HCT116 (cell line): Measurements from ENCODE around the gene SBK2. TPM values are rescaled to one million over a fixed set of nuclear protein-coding genes. Genes with fewer than 3 reads are reported as not detected.

Source experiments
- ATAC-seq: fragments of 200-7000 bp; cut with Tn5 transposase; 2 replicates; pipeline ENCODE4 v1.9.1; 2020; ENCODE audit warnings: mild to moderate bottlenecking, moderate library complexity
- BruUV-seq: library from RNA; stranded (reverse); fragments of 400-500 nt; replicated peaks from 2 replicates; lab custom pipeline; 2021; lab: Mats Ljungman, UMichigan
- CTCF ChIA-PET: fragments of 300-600 bp; sonication (Branson Sonifier 250); formaldehyde crosslinking; loops from one replicate; lab custom pipeline; 2021; ENCODE audit warnings: antibody characterized with exemption; lab: Charles Lee
- POLR2A ChIA-PET: fragments of 300-600, 350-600 bp; sonication (Branson Sonifier 250); formaldehyde crosslinking; loops from one replicate; lab custom pipeline; 2021; ENCODE audit warnings: antibody characterized with exemption; lab: Charles Lee
- RAD21 ChIA-PET, 2 experiments: fragments of 300-600 bp; sonication (Branson Sonifier 250); formaldehyde crosslinking; loops; one replicate each; lab custom pipeline; 2023; ENCODE audit warnings: low total read pairs in 2 of 2; ENCODE audit not compliant: uncharacterized antibody in 2 of 2, unreplicated experiment in 2 of 2, low non-redundant PET in 1 of 2; lab: Charles Lee
- DNase-seq: peaks from one replicate; pipeline ENCODE4 v3.0.0-alpha.2; 2010; ENCODE audit warnings: low read depth, low spot score
- H2AFZ ChIP-seq: fragments of 200-600 bp; shearing (Covaris generic), sonication (generic); 2 replicates; pipeline ENCODE4 v1.6.1; 2017; ENCODE audit warnings: low read depth, mixed run types, mixed read lengths, antibody characterized with exemption, low read length; ENCODE audit not compliant: poor library complexity, severe bottlenecking
- H3K27ac ChIP-seq: 2 replicates; pipeline ENCODE4 v1.5.1; 2012; ENCODE audit warnings: low read depth, low read length
- H3K27me3 ChIP-seq: fragments of 200-600 bp; sonication (generic); 2 replicates; pipeline ENCODE4 v1.6.1; 2016; ENCODE audit warnings: mixed run types, low read length, mixed read lengths; ENCODE audit not compliant: insufficient read depth
- H3K36me3 ChIP-seq, 2 experiments: fragments of 200-500 bp in 1 of 2; fragments of 200-600 bp in 1 of 2; sonication (Bioruptor generic) in 1 of 2; sonication (generic) in 1 of 2; 2 replicates each; pipeline versions ENCODE4 v1.5.1 to v1.6.1; 2014 to 2016; ENCODE audit warnings: low read length in 2 of 2, inconsistent platforms in 1 of 2, mixed read lengths in 1 of 2, mixed run types in 1 of 2; ENCODE audit not compliant: insufficient read depth in 2 of 2, control insufficient read depth in 1 of 2
- H3K4me1 ChIP-seq, 2 experiments: fragments of 200-600 bp in 1 of 2; sonication (generic) in 1 of 2; 2 replicates each; pipeline versions ENCODE4 v1.5.1 to v1.6.1; 2012 to 2017; ENCODE audit warnings: low read length in 2 of 2, inconsistent platforms in 1 of 2, mild to moderate bottlenecking in 1 of 2, mixed read lengths in 1 of 2, mixed run types in 1 of 2, moderate library complexity in 1 of 2; ENCODE audit not compliant: insufficient read depth in 2 of 2, control insufficient read depth in 1 of 2
- H3K4me2 ChIP-seq: fragments of 200-600 bp; sonication (generic); 2 replicates; pipeline ENCODE4 v1.6.1; 2017; ENCODE audit warnings: mixed run types, low read length, mixed read lengths
- H3K4me3 ChIP-seq, 2 experiments: fragments of 200-600 bp in 1 of 2; sonication (generic) in 1 of 2; replicated peaks in 1 of 2; 2 replicates each; pipeline ENCODE4 v1.5.1; 2011 to 2016; ENCODE audit warnings: low read length in 2 of 2, control low read depth in 1 of 2, low read depth in 1 of 2, mild to moderate bottlenecking in 1 of 2, mixed read lengths in 1 of 2, mixed run types in 1 of 2
- H3K79me2 ChIP-seq: fragments of 200-600 bp; sonication (generic); 2 replicates; pipeline ENCODE4 v1.6.1; 2017; ENCODE audit warnings: mild to moderate bottlenecking, mixed run types, low read length, moderate library complexity, mixed read lengths; ENCODE audit not compliant: insufficient read depth
- H3K9ac ChIP-seq: fragments of 200-600 bp; sonication (generic); 2 replicates; pipeline ENCODE4 v1.6.1; 2016; ENCODE audit warnings: low read length, mixed read lengths
- H3K9me2 ChIP-seq: fragments of 200-600 bp; sonication (generic), shearing (Covaris generic); 2 replicates; pipeline ENCODE4 v1.6.1; 2017; ENCODE audit warnings: mixed run types, mild to moderate bottlenecking, moderate library complexity; ENCODE audit not compliant: insufficient read depth
- H3K9me3 ChIP-seq, 2 experiments: fragments of 200-500 bp in 1 of 2; fragments of 200-600 bp in 1 of 2; sonication (Bioruptor generic) in 1 of 2; sonication (generic) in 1 of 2; 2 replicates each; pipeline ENCODE4 v1.6.1; 2014 to 2017; ENCODE audit warnings: low read length in 2 of 2, mixed read lengths in 2 of 2, inconsistent platforms in 1 of 2, low read depth in 1 of 2, mild to moderate bottlenecking in 1 of 2, mixed run types in 1 of 2, moderate library complexity in 1 of 2; ENCODE audit not compliant: control insufficient read depth in 1 of 2, insufficient read depth in 1 of 2
- H4K20me1 ChIP-seq: fragments of 200-600 bp; sonication (generic), shearing (Covaris generic); 2 replicates; pipeline ENCODE4 v1.6.1; 2017; ENCODE audit warnings: mixed run types, mild to moderate bottlenecking, moderate library complexity; ENCODE audit not compliant: insufficient read depth
- CEBPB ChIP-seq: IDR thresholded peaks from 2 replicates; pipeline ENCODE4 v1.6.1; 2012; ENCODE audit warnings: low read depth
- ELF1 ChIP-seq: IDR thresholded peaks from 2 replicates; pipeline ENCODE4 v1.6.1; 2012; ENCODE audit warnings: low read depth, borderline replicate concordance
- POLR2A ChIP-seq: IDR thresholded peaks from 2 replicates; pipeline ENCODE4 v1.7.0; 2011; ENCODE audit warnings: borderline replicate concordance; ENCODE audit not compliant: insufficient read depth, insufficient read length; ENCODE audit errors: extremely low read depth
- POLR2AphosphoS5 ChIP-seq: IDR thresholded peaks from 2 replicates; pipeline ENCODE4 v1.6.1; 2011; ENCODE audit warnings: mild to moderate bottlenecking, low read depth, low read length, moderate library complexity
- RAD21 ChIP-seq: IDR thresholded peaks from 2 replicates; pipeline ENCODE4 v1.6.1; 2012; ENCODE audit warnings: low read depth, mild to moderate bottlenecking
- SIN3A ChIP-seq: IDR thresholded peaks from 2 replicates; pipeline ENCODE4 v1.6.1; 2012; ENCODE audit warnings: low read depth
- SP1 ChIP-seq: IDR thresholded peaks from 2 replicates; pipeline ENCODE4 v1.6.1; 2012; ENCODE audit warnings: low read depth
- SRF ChIP-seq: IDR thresholded peaks from 2 replicates; pipeline ENCODE4 v1.6.1; 2012; ENCODE audit warnings: low read depth
- TCF7L2 ChIP-seq: IDR thresholded peaks from 2 replicates; pipeline ENCODE4 v1.7.0; 2011; ENCODE audit warnings: borderline replicate concordance, inconsistent platforms; ENCODE audit not compliant: insufficient read depth, insufficient read length; ENCODE audit errors: extremely low read depth
- YY1 ChIP-seq: IDR thresholded peaks from 2 replicates; pipeline ENCODE4 v1.6.1; 2011; ENCODE audit warnings: low read length, low read depth, moderate library complexity, mild to moderate bottlenecking; ENCODE audit not compliant: insufficient replicate concordance; ENCODE audit errors: extremely low read depth
- ZFX ChIP-seq: fragments of 450-650 bp; IDR thresholded peaks from 2 replicates; pipeline ENCODE4 v1.6.1; 2017
- ZNF274 ChIP-seq: fragments of 200-500 bp; sonication (Bioruptor generic); IDR thresholded peaks from 2 replicates; pipeline ENCODE4 v1.6.1; 2014; ENCODE audit warnings: mild to moderate bottlenecking, low read depth, low read length, inconsistent platforms
- intact Hi-C: fragments of 100-400 bp; cut with micrococcal nuclease; formaldehyde crosslinking; loops from 2 replicates; pipeline ENCODE4 v1.10.0; 2022
- total RNA-seq: library from RNA; stranded (reverse); gene quantifications from one replicate; pipeline ENCODE4 v1.2.1, GENCODE V29; 2021; ENCODE audit not compliant: unreplicated experiment
- TF ChIP-seq, protein P1 (sequence below): IDR thresholded peaks from 2 replicates; pipeline ENCODE4 v1.6.1; 2012
- TF ChIP-seq, protein P2 (sequence below): IDR thresholded peaks from 2 replicates; pipeline ENCODE4 v1.6.1; 2012
- TF ChIP-seq, protein P3 (sequence below): IDR thresholded peaks from 2 replicates; pipeline ENCODE4 v1.6.1; 2012; ENCODE audit warnings: low read depth

SBK2 gene
- total RNA-seq, 1 experiment from 2014 or later: 0.30 TPM

DNA sequence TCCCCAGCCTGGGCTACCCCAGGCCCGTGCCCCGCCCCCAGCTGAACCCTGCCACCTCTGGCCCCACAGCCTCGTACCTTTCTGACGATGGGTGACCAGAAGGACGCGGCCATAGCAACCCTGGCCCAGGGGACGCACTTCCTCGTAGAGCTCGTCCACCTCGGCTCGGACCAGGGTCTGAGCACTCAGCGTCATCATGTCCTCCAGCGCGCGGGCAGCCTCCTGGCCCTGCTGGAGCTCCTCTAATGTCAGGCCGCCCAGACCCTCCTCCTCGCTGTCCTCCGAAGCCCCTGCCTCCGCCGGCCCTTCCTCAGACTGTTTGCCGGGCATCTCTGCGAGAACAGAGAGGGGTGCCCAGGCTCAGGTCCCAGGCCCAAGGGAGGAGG, 975 bp downstream of the SBK2 start:
- no peak for DNase-seq
- Histone ChIP-seq H3K27ac (no peak overlapping the region), H3K36me3 (no peaks in the 10 kb centered on the region), H3K4me1 (no peaks in the 10 kb centered on the region; a peak in 1 of 4 replicates), H3K4me3 (no peak overlapping the region), H3K79me2 (no peaks in the 10 kb centered on the region), H3K27me3 (no peaks in the 10 kb centered on the region), H3K4me2 (no peak overlapping the region), H2AFZ (no peak overlapping the region), H3K9ac (no peak overlapping the region), H4K20me1 (no peaks in the 10 kb centered on the region), H3K9me2 (no peaks in the 10 kb centered on the region), H3K9me3 (no peaks in the 10 kb centered on the region)
- intact Hi-C loops: no loop called here
- ChIA-PET CTCF (no interaction called here), RAD21 (no interaction called here), POLR2A (interaction anchor here (1.1 kb wide), 1 partner anchor 63 kb away, joined by 3 read pairs; the partner anchor contains the start of gene FIZ1)
- TF ChIP-seq SIN3A (no peak), RAD21 (no peak), ZFX (no peak), CEBPB (no peak), YY1 (no peak)
- TF ChIP-seq, protein P1, sequence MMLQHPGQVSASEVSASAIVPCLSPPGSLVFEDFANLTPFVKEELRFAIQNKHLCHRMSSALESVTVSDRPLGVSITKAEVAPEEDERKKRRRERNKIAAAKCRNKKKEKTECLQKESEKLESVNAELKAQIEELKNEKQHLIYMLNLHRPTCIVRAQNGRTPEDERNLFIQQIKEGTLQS: no peak
- TF ChIP-seq, protein P2, sequence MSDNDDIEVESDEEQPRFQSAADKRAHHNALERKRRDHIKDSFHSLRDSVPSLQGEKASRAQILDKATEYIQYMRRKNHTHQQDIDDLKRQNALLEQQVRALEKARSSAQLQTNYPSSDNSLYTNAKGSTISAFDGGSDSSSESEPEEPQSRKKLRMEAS: no peak
- BruUV-seq: no TSS peak
- no peak for ATAC-seq

DNA sequence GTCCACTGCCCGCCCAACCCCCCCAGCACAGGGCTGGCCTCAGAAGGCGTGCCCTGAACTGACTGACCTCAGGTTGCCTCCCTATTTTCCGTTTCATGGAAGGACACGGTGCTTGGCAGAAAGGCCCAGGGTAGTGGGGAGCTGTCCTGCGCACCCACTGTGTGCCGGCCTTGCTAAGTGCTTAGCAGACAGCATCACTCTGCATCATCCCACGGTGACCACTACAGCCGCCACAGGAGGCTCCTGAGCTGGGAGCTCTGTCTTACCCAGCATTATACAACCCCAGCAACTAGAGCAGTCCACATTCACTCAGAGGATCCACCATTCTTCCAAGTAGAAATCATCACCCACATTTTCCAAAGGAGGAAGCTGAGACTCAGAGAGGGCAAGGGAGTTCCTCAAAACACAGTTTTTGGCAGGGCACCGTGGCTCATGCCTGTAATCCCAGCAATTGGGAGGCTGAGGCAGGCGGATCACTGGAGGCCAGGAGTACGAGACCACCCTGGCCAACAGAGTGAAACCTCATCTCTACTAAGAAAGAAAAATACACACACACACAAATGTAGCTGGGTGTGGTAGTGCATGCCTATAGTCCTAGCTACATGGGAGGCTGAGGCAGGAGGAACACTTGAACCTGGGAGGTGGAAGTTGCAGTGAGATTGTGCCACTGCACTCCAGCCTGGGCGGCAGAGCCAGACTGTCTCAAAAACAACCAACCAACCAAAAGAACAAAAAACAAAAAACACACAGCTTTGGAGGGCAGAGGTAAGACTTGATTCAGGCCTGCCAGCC, 1.6 kb downstream of the SBK2 start:
- no peaks in the 10 kb centered on the region for H3K9me2 ChIP-seq
- H3K36me3 ChIP-seq: no peaks in the 10 kb centered on the region
- ATAC-seq (no peak), DNase-seq (no peak)
- H3K79me2 ChIP-seq: no peaks in the 10 kb centered on the region
- H2AFZ ChIP-seq: no peak overlapping the region
- H4K20me1 ChIP-seq: no peaks in the 10 kb centered on the region
- H3K9me3 ChIP-seq: no peaks in the 10 kb centered on the region
- ChIA-PET RAD21 (no interaction called here), POLR2A (interaction anchor here (1.1 kb wide), 1 partner anchor 64 kb away, joined by 3 read pairs; the partner anchor contains the start of gene FIZ1), CTCF (interaction anchor here (0.7 kb wide), 1 partner anchor 417 kb away, joined by 5 read pairs; no protein-coding TSS in a partner anchor)
- no peak overlapping the region for H3K27ac ChIP-seq
- no peaks in the 10 kb centered on the region for H3K27me3 ChIP-seq
- intact Hi-C loops: no loop called here
- BruUV-seq: no TSS peak
- no peak overlapping the region for H3K9ac ChIP-seq
- no peak overlapping the region for H3K4me2 ChIP-seq
- H3K4me3 ChIP-seq: no peak overlapping the region
- no peaks in the 10 kb centered on the region; a peak in 1 of 4 replicates for H3K4me1 ChIP-seq
- TF ChIP-seq TCF7L2 (no peak), SRF (no peak), ZFX (no peak), ELF1 (no peak), SIN3A (no peak), POLR2AphosphoS5 (no peak), POLR2A (no peak), ZNF274 (no peak), RAD21 (no peak), SP1 (no peak)
- TF ChIP-seq, protein P3, sequence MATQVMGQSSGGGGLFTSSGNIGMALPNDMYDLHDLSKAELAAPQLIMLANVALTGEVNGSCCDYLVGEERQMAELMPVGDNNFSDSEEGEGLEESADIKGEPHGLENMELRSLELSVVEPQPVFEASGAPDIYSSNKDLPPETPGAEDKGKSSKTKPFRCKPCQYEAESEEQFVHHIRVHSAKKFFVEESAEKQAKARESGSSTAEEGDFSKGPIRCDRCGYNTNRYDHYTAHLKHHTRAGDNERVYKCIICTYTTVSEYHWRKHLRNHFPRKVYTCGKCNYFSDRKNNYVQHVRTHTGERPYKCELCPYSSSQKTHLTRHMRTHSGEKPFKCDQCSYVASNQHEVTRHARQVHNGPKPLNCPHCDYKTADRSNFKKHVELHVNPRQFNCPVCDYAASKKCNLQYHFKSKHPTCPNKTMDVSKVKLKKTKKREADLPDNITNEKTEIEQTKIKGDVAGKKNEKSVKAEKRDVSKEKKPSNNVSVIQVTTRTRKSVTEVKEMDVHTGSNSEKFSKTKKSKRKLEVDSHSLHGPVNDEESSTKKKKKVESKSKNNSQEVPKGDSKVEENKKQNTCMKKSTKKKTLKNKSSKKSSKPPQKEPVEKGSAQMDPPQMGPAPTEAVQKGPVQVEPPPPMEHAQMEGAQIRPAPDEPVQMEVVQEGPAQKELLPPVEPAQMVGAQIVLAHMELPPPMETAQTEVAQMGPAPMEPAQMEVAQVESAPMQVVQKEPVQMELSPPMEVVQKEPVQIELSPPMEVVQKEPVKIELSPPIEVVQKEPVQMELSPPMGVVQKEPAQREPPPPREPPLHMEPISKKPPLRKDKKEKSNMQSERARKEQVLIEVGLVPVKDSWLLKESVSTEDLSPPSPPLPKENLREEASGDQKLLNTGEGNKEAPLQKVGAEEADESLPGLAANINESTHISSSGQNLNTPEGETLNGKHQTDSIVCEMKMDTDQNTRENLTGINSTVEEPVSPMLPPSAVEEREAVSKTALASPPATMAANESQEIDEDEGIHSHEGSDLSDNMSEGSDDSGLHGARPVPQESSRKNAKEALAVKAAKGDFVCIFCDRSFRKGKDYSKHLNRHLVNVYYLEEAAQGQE: no peak
